IMR-90 (cell line): ENCODE data around the gene SYNGR1.

Experiments
- BHLHE40 ChIP-seq: fragments of 150-350 bp; IDR thresholded peaks from 2 replicates; pipeline ENCODE4 v1.6.1; 2016; ENCODE audit warnings: mild to moderate bottlenecking, low read depth, low read length
- CEBPB ChIP-seq: IDR thresholded peaks from 2 replicates; pipeline ENCODE4 v1.6.1; 2012; ENCODE audit warnings: low read depth, low read length, improper control_type of control experiment
- NFE2L2 ChIP-seq: fragments of 150-350 bp; IDR thresholded peaks from 2 replicates; pipeline ENCODE4 v1.6.1; 2016; ENCODE audit warnings: low read depth, mild to moderate bottlenecking, low read length
- POLR2A ChIP-seq: IDR thresholded peaks from 2 replicates; pipeline ENCODE4 v1.6.1; 2012; ENCODE audit warnings: mild to moderate bottlenecking, low read depth, low read length
- SMC3 ChIP-seq: fragments of 150-350 bp; IDR thresholded peaks from 2 replicates; pipeline ENCODE4 v1.6.1; 2016; ENCODE audit warnings: low read depth, mild to moderate bottlenecking, antibody characterized with exemption, low read length, moderate library complexity
- TF ChIP-seq, protein P1 (sequence below): conservative IDR thresholded peaks from 2 replicates; pipeline ENCODE4 v1.5.1; 2012; ENCODE audit warnings: mild to moderate bottlenecking, low read depth, low read length, improper control_type of control experiment
- TF ChIP-seq, protein P2 (sequence below): fragments of 150-350 bp; IDR thresholded peaks from 2 replicates; pipeline ENCODE4 v1.6.1; 2016; ENCODE audit warnings: low read depth, mild to moderate bottlenecking, low read length, moderate library complexity, borderline replicate concordance
- TF ChIP-seq, protein P3 (sequence below): fragments of 150-350 bp; IDR thresholded peaks from 2 replicates; pipeline ENCODE4 v1.6.1; 2017; ENCODE audit warnings: mild to moderate bottlenecking, antibody characterized with exemption, low read length, low read depth

DNA sequence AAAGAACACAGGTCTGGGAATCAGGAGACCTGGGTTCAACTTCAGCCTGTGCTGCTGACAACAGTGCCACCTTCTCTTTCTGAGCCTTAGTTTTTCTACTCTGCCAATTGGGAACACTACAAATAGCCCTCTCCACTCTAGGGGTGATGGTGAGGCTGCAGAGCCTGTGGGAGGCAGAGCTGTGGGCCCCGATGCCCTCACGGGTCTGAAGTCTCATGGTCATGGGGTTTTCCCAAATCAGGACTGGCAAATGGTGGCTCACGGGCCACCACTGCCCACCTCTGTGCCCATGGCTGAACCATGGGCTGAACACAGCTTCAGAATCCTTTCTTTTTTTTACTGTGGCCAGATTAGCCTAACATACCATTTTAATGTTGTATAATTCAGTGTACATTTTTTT lies 19.8 kb downstream of the SYNGR1 start:
- TF ChIP-seq SMC3 = no peak
- TF ChIP-seq, protein P1, sequence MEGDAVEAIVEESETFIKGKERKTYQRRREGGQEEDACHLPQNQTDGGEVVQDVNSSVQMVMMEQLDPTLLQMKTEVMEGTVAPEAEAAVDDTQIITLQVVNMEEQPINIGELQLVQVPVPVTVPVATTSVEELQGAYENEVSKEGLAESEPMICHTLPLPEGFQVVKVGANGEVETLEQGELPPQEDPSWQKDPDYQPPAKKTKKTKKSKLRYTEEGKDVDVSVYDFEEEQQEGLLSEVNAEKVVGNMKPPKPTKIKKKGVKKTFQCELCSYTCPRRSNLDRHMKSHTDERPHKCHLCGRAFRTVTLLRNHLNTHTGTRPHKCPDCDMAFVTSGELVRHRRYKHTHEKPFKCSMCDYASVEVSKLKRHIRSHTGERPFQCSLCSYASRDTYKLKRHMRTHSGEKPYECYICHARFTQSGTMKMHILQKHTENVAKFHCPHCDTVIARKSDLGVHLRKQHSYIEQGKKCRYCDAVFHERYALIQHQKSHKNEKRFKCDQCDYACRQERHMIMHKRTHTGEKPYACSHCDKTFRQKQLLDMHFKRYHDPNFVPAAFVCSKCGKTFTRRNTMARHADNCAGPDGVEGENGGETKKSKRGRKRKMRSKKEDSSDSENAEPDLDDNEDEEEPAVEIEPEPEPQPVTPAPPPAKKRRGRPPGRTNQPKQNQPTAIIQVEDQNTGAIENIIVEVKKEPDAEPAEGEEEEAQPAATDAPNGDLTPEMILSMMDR = no peak
- no peak for TF ChIP-seq POLR2A
- TF ChIP-seq, protein P2, sequence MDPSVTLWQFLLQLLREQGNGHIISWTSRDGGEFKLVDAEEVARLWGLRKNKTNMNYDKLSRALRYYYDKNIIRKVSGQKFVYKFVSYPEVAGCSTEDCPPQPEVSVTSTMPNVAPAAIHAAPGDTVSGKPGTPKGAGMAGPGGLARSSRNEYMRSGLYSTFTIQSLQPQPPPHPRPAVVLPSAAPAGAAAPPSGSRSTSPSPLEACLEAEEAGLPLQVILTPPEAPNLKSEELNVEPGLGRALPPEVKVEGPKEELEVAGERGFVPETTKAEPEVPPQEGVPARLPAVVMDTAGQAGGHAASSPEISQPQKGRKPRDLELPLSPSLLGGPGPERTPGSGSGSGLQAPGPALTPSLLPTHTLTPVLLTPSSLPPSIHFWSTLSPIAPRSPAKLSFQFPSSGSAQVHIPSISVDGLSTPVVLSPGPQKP = no peak
- no peak for TF ChIP-seq BHLHE40
- TF ChIP-seq, protein P3, sequence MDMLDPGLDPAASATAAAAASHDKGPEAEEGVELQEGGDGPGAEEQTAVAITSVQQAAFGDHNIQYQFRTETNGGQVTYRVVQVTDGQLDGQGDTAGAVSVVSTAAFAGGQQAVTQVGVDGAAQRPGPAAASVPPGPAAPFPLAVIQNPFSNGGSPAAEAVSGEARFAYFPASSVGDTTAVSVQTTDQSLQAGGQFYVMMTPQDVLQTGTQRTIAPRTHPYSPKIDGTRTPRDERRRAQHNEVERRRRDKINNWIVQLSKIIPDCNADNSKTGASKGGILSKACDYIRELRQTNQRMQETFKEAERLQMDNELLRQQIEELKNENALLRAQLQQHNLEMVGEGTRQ = no peak
- TF ChIP-seq CEBPB = no peak
- TF ChIP-seq NFE2L2 = no peak
